Osteocyte (in vitro differentiated cells): ENCODE data around the gene CDH4. TPM values are rescaled to one million over a fixed set of nuclear protein-coding genes. Genes with fewer than 3 reads are reported as not detected.

ENCODE experiments used
- DNase-seq: peaks from one replicate; pipeline ENCODE4 v3.0.0; 2021; ENCODE audit warnings: mixed read lengths; ENCODE audit not compliant: unreplicated experiment; ENCODE audit errors: extremely low spot score
- H3K27ac Mint-ChIP-seq: one replicate; pipeline ENCODE4 v1.8.0; 2021; ENCODE audit warnings: mild to moderate bottlenecking, mixed read lengths; ENCODE audit not compliant: unreplicated experiment
- H3K27me3 Mint-ChIP-seq: one replicate; pipeline ENCODE4 v1.8.0; 2021; ENCODE audit warnings: mixed read lengths; ENCODE audit not compliant: unreplicated experiment
- H3K36me3 Mint-ChIP-seq: one replicate; pipeline ENCODE4 v1.8.0; 2021; ENCODE audit warnings: mixed read lengths; ENCODE audit not compliant: unreplicated experiment
- H3K4me1 Mint-ChIP-seq: one replicate; pipeline ENCODE4 v1.8.0; 2021; ENCODE audit warnings: mixed read lengths; ENCODE audit not compliant: unreplicated experiment
- H3K4me3 Mint-ChIP-seq: one replicate; pipeline ENCODE4 v1.8.0; 2021; ENCODE audit warnings: mild to moderate bottlenecking, moderate library complexity, mixed read lengths; ENCODE audit not compliant: unreplicated experiment
- H3K9me3 Mint-ChIP-seq: one replicate; pipeline ENCODE4 v1.8.0; 2021; ENCODE audit warnings: mixed read lengths; ENCODE audit not compliant: unreplicated experiment
- total RNA-seq: library from RNA; stranded (reverse); gene quantifications from 2 replicates; pipeline ENCODE4 v1.2.1, GENCODE V29; 2021
- TF ChIP-seq, protein P1 (sequence below): fragments of 200-600 bp; sonication (generic); IDR thresholded peaks from 2 replicates; pipeline ENCODE4 v1.5.0; 2021; ENCODE audit warnings: antibody characterized with exemption, mild to moderate bottlenecking, moderate library complexity

Gene CDH4
- total RNA-seq, 1 donor from 2014 or later: 1.3 TPM

DNA sequence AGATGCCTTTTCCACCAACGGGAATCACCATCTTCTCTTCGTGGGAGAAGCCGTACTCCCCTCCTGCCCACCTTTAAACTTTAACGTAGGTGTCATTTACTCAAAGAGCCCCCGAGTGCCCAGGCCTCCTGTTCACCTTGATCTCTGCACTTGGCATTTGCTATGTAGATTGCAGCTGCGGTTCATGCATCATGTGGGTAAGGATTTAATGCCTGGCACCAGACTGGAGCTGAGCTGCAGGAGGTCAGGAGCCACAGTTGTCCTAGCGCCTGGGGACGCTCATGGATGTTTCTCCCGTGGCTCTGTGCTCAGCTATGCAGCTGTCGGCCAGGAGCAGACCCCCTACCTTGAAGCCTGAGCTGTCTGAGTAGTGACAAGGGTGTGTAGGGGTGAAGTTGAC is 133.7 kb downstream of the CDH4 start:
- no peak overlapping the region for H3K27ac Mint-ChIP-seq
- DNase-seq: no peak
- H3K4me1 Mint-ChIP-seq: no peaks in the 10 kb centered on the region
- TF ChIP-seq, protein P1, sequence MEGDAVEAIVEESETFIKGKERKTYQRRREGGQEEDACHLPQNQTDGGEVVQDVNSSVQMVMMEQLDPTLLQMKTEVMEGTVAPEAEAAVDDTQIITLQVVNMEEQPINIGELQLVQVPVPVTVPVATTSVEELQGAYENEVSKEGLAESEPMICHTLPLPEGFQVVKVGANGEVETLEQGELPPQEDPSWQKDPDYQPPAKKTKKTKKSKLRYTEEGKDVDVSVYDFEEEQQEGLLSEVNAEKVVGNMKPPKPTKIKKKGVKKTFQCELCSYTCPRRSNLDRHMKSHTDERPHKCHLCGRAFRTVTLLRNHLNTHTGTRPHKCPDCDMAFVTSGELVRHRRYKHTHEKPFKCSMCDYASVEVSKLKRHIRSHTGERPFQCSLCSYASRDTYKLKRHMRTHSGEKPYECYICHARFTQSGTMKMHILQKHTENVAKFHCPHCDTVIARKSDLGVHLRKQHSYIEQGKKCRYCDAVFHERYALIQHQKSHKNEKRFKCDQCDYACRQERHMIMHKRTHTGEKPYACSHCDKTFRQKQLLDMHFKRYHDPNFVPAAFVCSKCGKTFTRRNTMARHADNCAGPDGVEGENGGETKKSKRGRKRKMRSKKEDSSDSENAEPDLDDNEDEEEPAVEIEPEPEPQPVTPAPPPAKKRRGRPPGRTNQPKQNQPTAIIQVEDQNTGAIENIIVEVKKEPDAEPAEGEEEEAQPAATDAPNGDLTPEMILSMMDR: no peak
- H3K4me3 Mint-ChIP-seq: no peak overlapping the region
- H3K27me3 Mint-ChIP-seq: no peaks in the 10 kb centered on the region
- peaks cover 14% of the 10 kb centered on the region for H3K9me3 Mint-ChIP-seq
- no peaks in the 10 kb centered on the region for H3K36me3 Mint-ChIP-seq

DNA sequence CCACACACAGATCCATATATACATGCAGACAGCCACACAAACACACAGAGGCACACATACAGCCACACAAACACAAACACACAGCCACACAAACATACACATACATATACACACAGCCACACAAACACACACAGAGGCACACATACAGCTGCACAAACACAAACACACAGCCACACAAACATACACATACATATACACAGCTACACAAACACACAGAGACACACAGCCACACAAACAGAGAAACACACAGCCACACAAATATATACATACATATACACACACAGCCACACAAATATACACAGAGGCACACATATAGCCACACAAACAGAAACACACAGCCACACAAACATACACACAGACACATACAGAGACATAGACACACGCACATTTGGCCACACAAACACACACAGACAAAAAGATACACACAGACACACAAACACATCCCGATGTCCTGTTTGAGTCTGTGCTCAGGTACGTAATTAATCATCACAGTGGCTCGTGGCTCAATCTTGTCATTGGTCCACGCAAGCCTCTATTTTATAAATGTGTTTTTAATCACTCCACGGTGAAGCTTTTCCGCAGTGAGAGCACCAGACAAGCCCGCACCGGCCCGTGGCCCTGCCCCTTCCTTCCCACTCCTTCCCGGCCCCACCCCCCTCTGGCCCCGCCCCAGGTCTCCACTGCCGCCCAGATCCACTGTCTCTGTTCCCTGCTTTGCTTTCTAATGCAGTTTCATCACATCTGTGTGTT is 135.3 kb downstream of the CDH4 start:
- Mint-ChIP-seq H3K4me3 (no peak overlapping the region), H3K4me1 (no peaks in the 10 kb centered on the region), H3K9me3 (peaks cover 9% of the 10 kb centered on the region), H3K36me3 (no peaks in the 10 kb centered on the region), H3K27ac (no peak overlapping the region), H3K27me3 (no peaks in the 10 kb centered on the region)
- DNase-seq: no peak
- TF ChIP-seq, protein P1: no peak

DNA sequence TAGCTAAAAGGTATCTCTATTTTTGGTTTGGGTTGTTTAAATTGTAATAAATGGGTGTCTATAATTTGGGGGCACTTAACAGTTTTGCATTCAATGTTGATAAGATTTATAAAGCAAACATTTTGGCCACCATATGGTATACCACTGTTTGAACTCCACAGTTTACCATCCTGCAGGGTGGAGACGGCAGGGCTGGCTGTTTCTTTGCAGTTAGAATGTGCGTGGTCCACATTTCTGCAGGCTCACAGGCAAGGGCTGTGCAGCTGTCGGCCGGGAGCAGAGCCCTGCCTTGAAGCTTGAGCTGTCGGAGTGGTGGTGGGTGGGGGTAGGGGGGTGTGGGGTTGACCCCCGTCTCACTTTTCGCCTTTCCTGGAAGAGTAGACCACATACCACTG is 135.9 kb downstream of the CDH4 start:
- Mint-ChIP-seq H3K36me3 (no peaks in the 10 kb centered on the region), H3K4me1 (no peaks in the 10 kb centered on the region), H3K27me3 (no peaks in the 10 kb centered on the region), H3K4me3 (no peak overlapping the region), H3K27ac (no peak overlapping the region), H3K9me3 (peaks cover 9% of the 10 kb centered on the region)
- TF ChIP-seq, protein P1: no peak
- DNase-seq: no peak

DNA sequence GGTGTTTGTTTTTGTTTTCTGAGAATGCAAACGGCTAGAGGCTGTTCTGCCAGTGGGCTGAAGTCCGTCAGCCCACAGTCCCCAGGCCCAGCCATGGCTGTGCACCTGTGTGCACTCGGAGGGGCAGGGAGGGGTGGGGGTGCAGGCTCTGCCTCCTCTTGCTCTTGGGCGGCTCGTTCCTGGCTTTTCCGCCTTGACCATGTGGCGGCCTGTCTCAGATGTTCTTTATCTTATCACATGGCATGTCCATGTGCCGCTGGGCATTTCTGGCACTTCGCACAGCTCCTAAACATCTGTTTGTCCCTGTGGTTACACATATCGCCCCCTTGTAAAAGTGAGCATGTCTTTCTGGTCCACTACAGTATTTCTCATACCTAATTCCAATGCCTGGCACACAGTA is 137.0 kb downstream of the CDH4 start:
- Mint-ChIP-seq H3K27ac (no peak overlapping the region), H3K9me3 (peaks cover 9% of the 10 kb centered on the region), H3K4me3 (no peak overlapping the region), H3K36me3 (no peaks in the 10 kb centered on the region), H3K4me1 (no peaks in the 10 kb centered on the region), H3K27me3 (no peaks in the 10 kb centered on the region)
- DNase-seq: no peak
- TF ChIP-seq, protein P1: no peak

DNA sequence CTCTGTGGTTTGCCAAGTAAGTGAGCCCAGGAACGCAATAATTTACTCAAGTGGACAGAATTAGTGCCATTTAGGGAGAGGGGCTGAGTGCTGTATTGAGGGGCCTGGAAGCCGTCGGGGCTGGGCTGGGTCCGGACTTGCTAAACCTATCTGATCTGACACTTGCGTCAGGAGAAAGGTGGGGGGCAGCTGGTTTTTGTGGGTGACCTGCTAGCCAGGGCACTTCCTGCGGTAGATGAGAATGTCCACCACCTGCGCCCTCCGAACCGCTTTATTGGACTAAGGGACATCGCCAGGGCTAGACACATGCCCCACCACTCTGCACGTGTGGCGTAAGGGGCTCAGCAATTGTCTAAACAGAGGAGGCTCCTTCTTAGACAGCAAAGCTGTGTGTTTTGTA is 139.1 kb downstream of the CDH4 start:
- H3K27me3 Mint-ChIP-seq: no peaks in the 10 kb centered on the region
- H3K4me3 Mint-ChIP-seq: no peak overlapping the region
- no peak overlapping the region for H3K27ac Mint-ChIP-seq
- TF ChIP-seq, protein P1: no peak
- no peaks in the 10 kb centered on the region for H3K36me3 Mint-ChIP-seq
- H3K9me3 Mint-ChIP-seq: peaks cover 4% of the 10 kb centered on the region
- no peak for DNase-seq
- H3K4me1 Mint-ChIP-seq: no peaks in the 10 kb centered on the region
